Measurements from ENCODE around the gene ASTN2.

GRCh38 chr9:117084221-117084620, 330.6 kb downstream of the ASTN2 start:
- TF ChIP-seq CTCF (conservative IDR thresholded peaks at IDR 0.05; ENCODE audit: low read depth in 2 of 2): no peak
- TF ChIP-seq POLR2AphosphoS5 (IDR thresholded peaks at IDR 0.05; ENCODE audit: low read depth): no peak
- TF ChIP-seq EZH2phosphoT487 (IDR thresholded peaks at IDR 0.05; ENCODE audit: unreplicated experiment): no peak
- TF ChIP-seq EZH2 (IDR thresholded peaks at IDR 0.05; ENCODE audit: low read depth, unreplicated experiment): no peak
- no peak for TF ChIP-seq CREB1 (CRISPR knock-in tag; IDR thresholded peaks at IDR 0.05; ENCODE audit: low read depth)
- TF ChIP-seq JUNB (IDR thresholded peaks at IDR 0.05; ENCODE audit: unreplicated experiment): no peak
- TF ChIP-seq ZNF114 (CRISPR knock-in tag; IDR thresholded peaks at IDR 0.05): no peak

Measured in GM23338 (cell line).